GM21576 (cell line): ENCODE data around the gene PPP1R15B.

Source experiments
- ATAC-seq: cut with Tn5 transposase; IDR thresholded peaks from one replicate; pipeline ENCODE4 v1.9.1; 2021; ENCODE audit warnings: mild to moderate bottlenecking, moderate library complexity; ENCODE audit not compliant: unreplicated experiment

PPP1R15B gene

DNA sequence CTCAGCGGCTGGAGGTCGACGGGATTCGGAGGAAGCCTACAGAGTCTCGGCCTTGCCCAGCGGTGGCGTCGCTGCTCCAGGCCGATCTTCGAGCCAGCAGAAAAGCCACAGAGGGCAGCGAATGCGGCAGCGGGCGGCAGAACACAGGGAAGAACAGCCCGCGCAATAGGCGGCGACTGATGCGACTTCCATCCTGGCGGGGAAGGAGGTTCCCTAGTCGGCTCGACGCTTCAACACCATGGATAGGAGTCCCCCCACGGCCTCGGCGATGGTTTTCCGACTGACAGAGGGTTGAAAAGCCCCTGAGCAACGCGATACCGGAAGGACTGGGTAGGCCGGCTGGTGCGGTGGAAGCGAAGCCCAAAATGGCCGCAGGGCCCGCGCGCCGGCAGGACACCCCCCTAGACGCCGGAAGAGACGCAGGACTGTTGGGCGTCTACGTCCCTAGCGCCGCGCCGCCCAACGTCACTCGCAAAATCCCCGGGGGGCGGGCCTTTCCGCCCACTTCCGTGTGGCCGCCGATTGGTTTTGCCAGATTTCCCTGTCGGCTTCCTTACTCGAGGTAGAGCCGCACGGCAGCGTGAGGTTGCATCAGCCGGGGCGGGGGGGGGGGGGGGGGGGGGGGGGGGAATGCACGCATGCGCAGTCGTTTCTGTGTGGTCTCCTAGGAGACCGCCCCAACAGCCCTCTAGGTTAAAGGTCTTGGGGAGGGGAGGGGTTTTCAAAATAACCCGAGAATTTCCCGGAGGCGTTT, at the start of gene PPP1R15B:
Gene PPP1R15B, minus strand, starts transcription at position 367 of the 754 bp plus-strand sequence. CDS start 406 bp downstream, outside the sequence.
- ATAC-seq = peak; percentile 82

DNA sequence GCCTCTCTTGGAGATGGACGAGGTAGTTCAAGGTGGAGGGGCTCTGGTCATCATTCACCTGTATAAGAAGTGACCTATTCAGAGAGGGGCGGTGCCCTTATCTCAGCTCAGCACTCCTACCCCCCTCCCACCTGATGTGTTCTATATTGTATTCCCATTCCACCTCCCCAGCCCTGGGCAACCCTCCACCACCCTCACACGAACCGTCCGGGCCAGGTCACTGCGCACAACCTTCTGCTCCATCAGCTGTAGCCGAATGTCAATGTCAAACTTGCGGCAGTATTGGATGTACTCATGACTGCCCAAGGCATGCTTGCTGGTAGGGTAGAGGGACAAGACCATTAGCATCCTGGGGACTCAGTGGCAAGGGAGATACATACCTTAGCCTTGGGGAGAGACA, 48.7 kb upstream of the PPP1R15B start:
- ATAC-seq = no peak

DNA sequence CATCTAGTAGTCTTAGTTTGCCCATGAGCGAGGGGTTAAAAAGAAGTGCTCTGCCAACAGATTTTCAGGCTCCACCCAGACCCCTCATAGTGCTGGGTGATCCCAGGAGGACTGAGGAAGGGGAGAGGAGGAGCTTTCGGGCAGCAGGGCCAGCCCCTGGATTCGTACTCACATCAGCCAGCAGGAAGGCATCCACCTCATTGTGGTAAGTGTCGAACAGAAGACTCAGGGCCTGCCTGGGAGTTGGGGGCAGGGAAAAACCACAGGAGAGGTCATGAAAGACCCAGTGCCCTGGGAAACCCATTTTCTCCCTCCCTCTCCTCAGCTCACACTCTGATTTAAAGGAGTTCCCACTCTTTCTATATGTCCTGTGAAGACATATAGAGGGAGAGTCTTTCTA, 48.1 kb upstream of the PPP1R15B start:
- ATAC-seq = no peak

DNA sequence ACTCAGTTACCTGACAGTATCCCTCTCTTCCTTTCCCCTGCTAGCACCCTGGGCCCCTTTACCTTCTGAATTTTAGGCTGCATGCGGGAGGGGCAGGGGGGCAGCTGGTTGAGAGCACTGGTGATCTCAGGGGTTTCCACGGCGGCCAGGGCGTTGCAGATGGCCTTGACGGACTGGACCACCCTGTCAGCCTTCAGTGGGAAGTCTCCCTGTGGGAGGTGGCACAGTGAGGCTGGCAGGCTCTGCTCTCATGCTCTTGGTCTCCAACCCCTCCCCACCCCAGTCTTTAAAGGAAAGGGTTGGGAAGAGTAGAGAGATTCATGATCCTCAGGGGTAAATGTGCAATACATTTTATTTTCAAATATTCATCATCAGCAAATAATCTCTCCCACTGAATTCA, 46.0 kb upstream of the PPP1R15B start:
- no peak for ATAC-seq

DNA sequence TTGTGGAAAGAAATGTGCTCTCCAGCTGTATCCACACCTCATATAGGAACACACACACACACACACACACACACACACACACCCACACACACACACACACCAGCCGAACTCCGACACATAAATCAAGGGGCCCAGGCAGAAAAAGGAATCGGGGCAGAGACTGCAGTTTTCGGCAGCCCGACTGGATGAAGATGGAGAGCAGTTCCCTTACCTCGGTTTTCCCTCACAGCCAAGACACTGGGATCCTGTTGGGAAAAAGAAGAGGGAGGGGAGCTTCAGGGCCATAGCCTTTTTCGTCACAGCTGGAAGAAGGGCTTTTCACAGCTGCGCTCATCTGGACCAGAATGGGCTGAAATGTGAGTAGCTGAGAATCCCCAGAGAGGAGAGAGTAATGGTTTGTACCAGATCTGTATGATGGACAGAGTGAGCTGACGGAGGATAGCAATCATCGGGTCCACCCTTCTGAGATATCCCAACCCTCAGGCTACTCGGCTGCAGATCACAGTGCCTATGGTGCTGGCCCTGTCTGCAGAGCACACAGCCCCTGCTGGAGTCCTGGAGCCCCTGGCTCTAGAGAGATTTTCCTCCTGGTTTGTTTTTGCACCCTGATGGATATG, 45.3 kb upstream of the PPP1R15B start:
- no peak for ATAC-seq

DNA sequence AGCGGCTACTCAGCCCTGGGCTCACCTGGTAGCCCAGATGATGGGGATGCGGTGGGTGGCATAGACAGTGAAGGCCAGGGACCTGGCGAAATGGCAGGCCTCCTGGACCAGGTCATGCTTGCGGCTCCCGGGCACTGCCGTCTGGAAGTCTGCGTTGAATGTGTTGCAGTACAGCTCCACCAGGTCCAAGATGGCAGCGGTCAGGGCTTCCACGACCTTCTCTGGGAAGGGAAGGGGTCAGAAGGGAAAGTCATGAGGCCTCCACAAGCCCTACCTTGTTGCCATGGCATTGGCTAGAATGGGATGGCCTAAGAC, 44.2 kb upstream of the PPP1R15B start:
- ATAC-seq = no peak

DNA sequence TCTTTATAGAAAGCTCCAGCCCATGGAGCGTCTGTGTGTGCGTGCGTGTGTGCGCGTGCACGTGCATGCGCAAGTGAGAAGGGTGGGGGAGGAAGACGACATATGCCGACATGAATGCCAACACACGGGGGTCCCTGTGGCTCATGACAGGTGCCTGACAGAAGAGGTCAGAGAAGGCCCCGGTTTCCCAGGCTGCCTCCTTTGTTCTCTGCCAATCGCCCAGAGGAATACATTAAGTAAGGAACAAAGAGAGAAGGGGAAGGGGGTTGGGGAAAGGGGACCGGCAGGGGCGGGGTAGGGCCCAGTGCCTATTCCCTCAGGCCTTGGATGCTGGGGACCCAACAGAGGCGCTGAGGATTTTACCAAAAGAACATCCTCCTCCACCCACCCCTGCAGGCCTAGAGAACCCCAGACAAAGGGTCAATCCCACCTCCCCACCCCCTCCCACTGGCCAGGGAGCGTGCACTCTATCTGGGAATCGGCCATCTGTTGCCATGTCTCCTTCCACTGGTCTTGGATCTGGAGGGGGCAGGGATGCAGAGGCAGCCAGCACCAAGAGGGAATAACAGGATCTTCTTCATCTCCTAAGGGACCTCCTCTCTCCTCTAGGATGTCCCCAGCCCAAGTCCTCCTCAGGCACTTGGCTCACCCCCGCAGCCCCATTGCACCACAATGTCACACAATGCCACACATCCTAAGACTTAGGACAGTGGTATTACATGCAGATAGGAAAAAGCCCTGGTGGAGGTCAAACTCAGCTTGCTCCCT, 43.6 kb upstream of the PPP1R15B start:
- no peak for ATAC-seq

DNA sequence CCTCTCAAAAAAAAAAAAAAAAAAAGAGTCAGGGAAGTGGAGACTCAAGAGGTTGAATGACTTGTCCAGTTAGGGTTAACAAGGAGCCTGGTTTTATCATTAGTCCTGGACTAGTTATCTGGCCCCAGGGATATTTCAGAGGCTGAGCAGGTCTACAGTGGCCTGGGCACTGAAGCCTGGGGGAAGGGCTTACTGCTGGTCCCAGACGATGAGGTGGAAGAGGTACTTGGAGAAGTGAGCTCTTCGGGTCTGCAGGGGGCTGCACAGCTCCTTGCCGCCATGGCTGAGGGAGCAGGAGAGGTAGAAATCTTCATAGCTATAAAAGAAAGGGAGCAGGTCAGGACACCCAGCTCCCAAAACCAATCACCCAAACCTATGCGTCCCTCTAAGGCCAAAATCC, 42.9 kb upstream of the PPP1R15B start:
- ATAC-seq = no peak

DNA sequence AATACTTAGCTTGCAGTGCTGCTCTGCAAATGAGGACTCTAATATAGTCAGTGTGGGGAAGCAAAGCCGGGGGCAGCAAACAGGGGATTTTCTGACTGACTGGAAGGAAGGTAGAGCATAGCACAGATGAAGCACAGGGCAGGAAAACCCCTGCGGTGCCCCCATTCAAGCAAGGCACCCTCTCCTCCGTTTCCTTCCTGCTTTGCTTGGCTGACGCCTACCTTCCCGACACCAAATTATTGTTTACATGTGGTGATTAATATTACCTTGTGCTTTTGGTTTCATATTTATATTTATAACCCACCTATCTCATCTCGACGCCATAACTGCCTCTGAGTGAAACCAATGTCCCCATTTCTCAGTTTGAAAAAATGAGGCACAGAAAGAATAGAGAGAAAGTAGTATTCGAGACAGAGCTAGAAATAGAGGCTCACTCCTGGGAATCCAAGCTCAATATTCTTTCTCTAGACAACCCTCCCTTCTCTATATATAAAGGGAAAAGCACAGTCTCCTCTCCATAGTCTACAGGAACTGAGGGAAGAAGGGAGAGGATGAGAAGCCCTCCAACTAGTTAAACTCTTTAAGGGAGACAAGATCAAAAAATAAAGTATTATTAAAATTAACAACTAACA, 41.6 kb upstream of the PPP1R15B start:
- peak; percentile 82 for ATAC-seq

DNA sequence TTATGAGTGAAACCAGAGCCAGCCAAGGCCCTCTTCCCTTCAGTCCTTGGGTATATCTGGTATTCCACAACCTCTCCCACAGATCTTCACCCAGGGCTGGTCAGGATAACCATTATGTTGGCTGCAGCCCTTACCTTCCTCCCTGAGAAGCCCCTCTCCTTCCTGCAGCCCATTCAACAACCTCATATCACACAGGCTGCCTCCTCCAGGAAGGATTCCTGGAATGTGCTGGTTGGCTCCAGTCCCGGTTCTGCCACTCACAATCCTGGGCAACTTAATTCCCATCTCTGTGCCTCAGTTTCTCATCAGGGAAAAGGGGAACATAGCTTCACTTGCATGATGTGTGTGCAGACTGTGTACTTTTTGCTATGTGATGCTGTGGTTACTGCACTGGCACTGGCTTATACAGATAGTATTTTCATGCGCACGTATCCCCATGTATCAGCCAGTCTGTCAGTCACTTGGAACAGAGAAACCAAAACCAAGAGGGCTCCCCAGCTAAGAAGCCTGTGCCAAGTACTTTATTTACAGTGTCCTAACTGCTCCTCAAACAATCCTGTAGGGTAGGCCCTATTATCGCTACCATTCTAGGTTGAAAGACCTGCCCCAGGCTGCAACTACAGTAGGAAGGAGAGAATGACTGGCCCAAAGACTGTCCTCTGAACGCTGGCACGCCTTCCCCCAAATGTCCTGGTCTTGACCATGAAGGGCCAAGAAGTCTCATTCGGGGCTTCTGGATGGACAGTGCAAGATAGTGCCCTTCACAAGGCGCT, 39.9 kb upstream of the PPP1R15B start:
- ATAC-seq = no peak

DNA sequence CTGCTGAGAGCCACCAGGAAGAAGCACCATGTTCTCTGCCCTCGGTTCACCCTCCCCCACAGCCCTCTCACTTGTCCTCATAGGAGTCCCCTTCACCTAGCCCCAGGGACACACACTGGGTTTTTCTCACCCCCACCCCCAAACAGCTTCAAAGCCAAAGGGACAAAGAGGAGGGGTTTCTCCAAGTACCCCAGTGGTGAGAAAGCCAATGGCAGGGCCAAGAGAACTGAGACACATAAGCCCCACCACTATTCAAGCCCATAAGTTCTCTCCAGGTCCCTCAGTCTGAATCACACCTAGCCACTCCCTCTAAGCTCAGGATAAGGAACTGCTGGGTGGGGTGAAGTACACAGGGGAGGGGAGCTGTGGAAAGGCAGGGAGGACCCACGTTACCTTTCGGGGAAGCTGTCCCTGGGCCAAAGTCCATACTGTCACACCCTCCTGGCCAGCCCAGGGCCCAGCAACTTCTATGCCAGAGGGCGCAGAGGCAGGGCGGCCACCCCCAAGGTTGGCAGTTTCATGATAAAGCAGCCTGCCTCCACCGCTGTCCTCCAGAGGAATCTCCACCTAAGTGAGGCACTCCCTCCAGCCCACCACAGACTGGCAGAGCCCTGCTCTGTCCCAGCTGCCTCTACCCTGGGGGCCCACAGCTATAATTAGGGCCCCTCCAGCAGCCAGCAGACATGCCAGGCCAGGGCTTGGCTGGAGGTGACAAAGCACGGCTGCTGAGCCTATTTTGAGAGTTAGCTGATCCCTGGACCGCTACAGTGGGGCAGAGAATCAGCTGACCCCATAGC, 39.0 kb upstream of the PPP1R15B start:
- ATAC-seq = no peak

DNA sequence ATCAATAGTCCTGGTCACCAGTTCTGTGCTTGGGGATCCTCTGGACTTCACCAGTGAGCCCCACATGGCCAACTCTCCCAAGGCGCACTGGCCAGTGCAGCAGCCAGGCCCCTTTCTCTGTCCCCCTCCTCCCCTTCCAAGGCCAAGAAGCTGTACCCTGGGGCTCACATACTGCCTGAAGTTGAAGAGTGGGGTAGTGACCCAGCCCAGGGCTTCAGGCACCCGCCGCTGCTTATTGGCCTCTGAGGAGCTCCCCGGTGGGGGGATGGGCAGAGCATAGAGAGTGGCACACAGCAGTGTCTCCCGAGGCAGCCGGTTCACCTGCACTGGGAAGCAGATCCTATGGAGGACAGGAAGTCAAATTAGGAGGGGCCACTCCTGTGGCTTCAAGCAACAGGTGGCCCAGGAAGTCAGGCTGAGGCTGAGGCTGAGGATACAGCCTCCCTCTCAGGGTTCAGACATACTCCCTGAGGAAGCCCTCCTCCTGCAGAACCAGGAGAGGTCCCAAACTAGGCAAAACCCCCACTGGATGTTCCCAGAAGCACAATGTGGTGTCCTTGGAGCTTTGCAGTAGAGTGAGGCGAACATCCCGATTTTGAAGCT, 38.2 kb upstream of the PPP1R15B start:
- ATAC-seq = no peak

DNA sequence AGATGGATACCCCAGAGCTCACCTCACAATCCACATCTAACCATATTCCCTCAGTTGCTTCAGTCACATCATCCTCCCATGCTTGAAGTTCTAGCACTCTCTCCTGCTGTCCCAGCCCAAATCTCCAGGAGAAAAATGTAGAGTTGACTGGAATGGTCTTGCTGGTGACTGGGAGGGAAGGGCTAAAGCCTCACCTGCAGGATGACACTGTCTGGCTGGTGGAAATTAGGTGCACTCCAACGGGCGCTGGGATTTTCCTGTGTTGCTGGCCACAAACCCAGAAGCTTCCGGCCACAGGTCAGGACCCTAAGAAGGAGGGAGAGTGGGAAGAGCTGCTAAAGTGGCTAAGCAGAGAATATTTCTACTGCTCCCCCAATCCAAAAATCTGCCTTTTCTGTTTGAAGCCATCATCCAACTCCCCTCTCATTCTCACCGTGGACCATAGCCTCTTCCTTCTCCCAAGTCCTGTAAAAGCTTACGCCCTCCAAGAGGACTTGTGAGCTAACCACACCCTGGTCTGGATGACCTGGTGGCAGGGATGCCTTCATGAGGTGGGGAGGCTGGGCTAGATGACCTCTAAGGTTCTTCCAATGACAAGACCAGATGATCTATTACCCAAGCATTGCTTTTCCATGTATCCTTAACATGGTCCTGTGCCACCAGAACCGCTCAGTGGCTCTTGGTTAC, 37.5 kb upstream of the PPP1R15B start:
- ATAC-seq = no peak

DNA sequence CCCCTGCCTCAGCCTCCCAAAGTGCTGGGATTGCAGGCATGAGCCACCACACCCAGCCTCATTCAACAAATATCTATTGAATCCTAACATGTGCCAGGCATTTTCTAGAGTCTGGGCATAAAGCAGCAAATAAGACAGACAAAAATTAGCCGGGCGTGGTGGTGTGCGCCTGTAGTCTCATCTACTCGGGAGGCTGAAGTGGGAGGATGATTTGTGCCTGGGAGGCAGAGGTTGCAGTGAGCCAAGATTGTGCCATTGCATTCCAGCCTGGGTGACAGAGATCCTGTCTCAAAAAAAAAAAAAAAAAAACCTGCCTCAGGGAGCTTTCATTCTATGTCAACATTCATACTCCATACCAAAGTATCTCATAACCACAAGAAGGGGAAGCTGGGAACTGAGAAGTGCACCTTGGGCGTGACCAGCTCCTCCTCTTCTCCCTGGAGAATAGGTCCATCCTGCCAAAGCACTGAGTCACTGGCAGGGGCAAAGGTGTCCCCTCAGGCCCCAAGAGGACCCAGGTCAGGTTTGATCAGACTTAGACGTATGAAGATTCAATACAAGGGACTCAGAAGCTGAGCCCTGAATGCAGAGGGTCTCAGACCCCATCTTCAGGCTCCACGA, 36.8 kb upstream of the PPP1R15B start:
- ATAC-seq = no peak

DNA sequence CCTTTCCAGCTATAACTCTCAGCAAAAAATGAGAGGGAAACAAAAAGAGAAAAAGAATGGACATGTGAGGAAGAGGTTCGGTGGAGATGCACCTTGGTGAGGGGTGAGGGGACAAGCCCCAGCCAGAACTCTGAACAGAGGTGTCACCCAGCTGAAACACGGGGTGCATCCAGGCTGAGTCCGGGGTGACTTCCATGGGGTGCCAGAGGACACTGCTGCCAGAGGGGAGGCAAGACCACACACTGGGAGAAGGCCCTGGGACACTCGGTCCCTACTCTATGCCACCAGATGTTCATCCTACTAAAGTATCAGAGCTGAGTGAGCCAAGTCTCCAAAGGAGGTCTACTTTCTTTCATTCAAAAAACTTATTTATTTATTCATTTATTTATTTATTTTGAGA, 36.1 kb upstream of the PPP1R15B start:
- no peak for ATAC-seq

DNA sequence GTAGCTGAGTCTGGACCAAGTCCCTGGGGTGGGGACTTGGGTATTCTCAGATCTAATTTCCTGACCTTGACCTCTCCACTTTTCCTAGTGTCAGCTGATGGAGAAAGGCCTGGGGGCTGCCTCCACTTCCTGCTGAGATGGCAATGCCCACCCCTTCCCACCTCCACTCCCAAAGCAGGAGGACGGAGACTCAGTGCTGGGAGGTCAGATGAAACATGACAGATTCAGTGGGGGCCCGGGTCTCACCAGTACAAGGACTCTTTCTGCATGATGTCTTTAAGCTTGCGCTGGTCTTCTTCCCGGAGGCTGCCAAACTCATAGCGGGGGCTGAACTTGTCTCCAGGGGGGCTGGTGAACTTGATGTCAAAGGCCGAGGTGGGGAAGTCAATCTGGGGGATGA, 35.6 kb upstream of the PPP1R15B start:
- no peak for ATAC-seq

DNA sequence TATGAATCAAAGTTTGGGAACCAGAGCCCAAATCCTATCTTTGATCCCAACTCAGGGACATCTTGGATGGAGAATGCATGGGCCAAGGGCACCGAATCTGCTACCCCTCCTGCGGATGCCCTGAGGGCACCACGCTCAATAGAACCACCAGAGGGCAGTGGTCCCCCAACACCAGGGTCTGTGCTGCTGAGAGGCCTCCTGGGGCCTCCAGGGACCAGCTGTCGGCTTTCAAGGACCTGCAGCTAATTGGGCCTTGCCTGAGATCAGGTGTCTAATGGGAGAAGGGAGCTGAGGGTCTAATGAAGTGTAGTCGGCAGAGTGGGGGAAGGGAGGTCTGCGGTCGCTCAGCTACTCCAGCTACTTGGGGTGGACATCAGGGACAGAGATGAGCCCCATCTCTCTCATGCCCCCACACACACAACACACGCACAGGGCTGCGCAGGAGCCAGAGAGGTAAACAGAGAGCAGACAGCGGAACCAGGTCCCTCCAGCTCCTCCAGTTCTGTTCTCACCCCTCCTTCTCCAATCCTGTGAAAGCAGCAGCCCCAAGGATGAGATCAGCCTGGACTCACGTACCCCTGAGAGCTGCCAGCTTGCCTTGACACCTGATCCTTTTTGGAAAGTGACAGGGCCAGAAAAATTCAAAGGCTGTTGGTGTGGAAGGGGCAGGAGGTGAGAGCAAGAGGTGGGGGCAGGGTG, 34.9 kb upstream of the PPP1R15B start:
- ATAC-seq = no peak

DNA sequence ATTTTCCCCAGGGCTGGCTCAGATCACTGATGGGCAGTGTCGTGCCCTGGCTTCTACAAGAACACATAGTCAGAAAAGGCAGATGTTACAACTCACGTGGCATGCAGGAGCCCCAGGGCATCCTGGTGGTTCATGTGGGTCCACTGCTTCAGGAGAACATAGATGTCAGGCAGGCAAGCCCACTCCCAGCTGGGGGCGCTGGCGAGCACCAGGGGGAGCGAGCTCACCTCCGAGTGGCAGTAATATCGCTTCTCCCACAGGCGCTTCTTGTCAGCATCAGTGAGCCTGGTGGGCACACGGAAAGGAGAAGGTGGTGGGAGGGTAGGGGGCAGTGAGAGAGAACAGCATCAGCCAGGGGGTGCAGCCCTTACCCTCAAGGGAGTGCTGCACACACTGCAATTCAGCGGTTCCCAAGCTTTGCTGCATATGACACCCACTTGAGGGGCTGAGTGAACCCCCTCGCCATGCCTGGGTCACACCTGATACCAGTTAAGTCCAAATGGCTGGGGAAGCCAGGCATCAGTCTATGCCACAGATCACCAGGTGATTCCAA, 34.3 kb upstream of the PPP1R15B start:
- ATAC-seq = no peak
